ENCODE measurements around the gene SMC6.

DNA sequence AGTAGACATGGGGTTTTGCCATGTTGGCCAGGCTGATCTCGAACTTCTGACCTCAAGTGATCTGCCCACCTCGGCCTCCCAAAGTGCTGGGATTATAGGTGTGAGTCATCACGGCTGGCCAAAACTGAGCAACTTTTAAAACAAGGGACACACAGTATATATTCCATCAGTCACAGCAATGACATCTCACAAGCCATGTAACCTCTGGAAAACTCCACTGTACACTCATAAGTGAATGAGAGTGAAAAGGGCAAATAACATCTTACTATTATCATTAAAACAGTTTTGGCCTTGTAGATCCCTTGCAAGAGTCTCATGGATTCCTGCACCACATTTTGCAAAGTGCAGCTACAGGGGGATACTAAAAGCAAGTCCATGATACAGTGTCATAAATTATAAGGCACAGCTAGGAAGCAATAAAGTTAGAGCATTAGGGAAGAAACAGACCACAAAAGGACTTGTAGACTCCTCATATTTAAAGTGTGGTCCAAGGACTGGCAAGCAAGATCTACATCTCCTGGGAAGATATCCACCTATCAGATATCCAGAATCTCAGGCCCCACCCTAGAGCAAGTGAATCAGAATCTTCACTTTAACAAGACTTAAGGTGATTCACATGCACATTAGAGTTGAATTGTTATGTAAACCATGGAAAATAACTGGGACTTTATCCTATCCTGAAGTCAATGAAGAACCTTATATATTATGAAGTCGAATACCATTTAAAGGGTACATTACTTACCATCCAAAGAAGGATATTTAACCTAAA is 5.7 kb downstream of the SMC6 start:
- TF ChIP-seq, protein P1, sequence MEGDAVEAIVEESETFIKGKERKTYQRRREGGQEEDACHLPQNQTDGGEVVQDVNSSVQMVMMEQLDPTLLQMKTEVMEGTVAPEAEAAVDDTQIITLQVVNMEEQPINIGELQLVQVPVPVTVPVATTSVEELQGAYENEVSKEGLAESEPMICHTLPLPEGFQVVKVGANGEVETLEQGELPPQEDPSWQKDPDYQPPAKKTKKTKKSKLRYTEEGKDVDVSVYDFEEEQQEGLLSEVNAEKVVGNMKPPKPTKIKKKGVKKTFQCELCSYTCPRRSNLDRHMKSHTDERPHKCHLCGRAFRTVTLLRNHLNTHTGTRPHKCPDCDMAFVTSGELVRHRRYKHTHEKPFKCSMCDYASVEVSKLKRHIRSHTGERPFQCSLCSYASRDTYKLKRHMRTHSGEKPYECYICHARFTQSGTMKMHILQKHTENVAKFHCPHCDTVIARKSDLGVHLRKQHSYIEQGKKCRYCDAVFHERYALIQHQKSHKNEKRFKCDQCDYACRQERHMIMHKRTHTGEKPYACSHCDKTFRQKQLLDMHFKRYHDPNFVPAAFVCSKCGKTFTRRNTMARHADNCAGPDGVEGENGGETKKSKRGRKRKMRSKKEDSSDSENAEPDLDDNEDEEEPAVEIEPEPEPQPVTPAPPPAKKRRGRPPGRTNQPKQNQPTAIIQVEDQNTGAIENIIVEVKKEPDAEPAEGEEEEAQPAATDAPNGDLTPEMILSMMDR (optimal IDR thresholded peaks at IDR 0.05 in 1 of 3, IDR thresholded peaks at IDR 0.05 in 1 of 3, conservative IDR thresholded peaks at IDR 0.05 in 1 of 3; ENCODE audit: extremely low read depth in 1 of 3, insufficient read depth in 2 of 3, low read length in 3 of 3): no peak
- TF ChIP-seq EZH2 (IDR thresholded peaks at IDR 0.05; ENCODE audit: low read length): no peak
